Mesenchymal stem cell (in vitro differentiated cells and primary cell): ENCODE data around the gene RIN3.

ENCODE experiments used
- DNase-seq: peaks from one replicate; pipeline ENCODE4 v3.0.0-alpha.2; 2013
- H2AFZ ChIP-seq: one replicate; pipeline ENCODE4 v1.6.1; 2013; ENCODE audit warnings: low read depth, mild to moderate bottlenecking, control low read depth, inconsistent platforms, low read length, moderate library complexity
- H2AK5ac ChIP-seq: 2 replicates; pipeline ENCODE4 v1.6.1; 2013; ENCODE audit warnings: low read length, moderate library complexity, mild to moderate bottlenecking, inconsistent platforms; ENCODE audit not compliant: severe bottlenecking
- H2BK120ac ChIP-seq: one replicate; pipeline ENCODE4 v1.6.1; 2013; ENCODE audit warnings: low read depth, mild to moderate bottlenecking, inconsistent platforms, low read length, moderate library complexity
- H2BK12ac ChIP-seq, 2 experiments: one replicate each; pipeline ENCODE4 v1.6.1; 2013; ENCODE audit warnings: inconsistent platforms in 2 of 2, low read length in 2 of 2, mild to moderate bottlenecking in 2 of 2, moderate library complexity in 2 of 2, control low read depth in 1 of 2
- H2BK15ac ChIP-seq: one replicate; pipeline ENCODE4 v1.6.1; 2013; ENCODE audit warnings: mild to moderate bottlenecking, low read depth, inconsistent platforms; ENCODE audit not compliant: poor library complexity, severe bottlenecking
- H2BK5ac ChIP-seq: 2 replicates; pipeline ENCODE4 v1.6.1; 2013; ENCODE audit warnings: low read depth, mild to moderate bottlenecking, low read length, control low read depth, inconsistent platforms; ENCODE audit not compliant: poor library complexity, severe bottlenecking
- H3K14ac ChIP-seq, 2 experiments: one replicate each; pipeline ENCODE4 v1.6.1; 2013; ENCODE audit warnings: inconsistent platforms in 2 of 2, low read length in 2 of 2, control low read depth in 1 of 2, mild to moderate bottlenecking in 1 of 2, moderate library complexity in 1 of 2
- H3K18ac ChIP-seq, 2 experiments: one replicate each; pipeline ENCODE4 v1.6.1; 2013; ENCODE audit warnings: inconsistent platforms in 2 of 2, low read length in 2 of 2, control low read depth in 1 of 2, low read depth in 1 of 2, mild to moderate bottlenecking in 1 of 2
- H3K23ac ChIP-seq, 2 experiments: one replicate each; pipeline ENCODE4 v1.6.1; 2013; ENCODE audit warnings: inconsistent platforms in 2 of 2, low read length in 2 of 2, mild to moderate bottlenecking in 2 of 2, moderate library complexity in 2 of 2, control low read depth in 1 of 2
- H3K27ac ChIP-seq: 2 replicates; pipeline ENCODE4 v1.5.1; 2013; ENCODE audit warnings: mild to moderate bottlenecking, moderate library complexity, low read length, control low read depth, inconsistent platforms; ENCODE audit not compliant: poor library complexity, severe bottlenecking
- H3K27me3 ChIP-seq, 2 experiments: 2 replicates each; pipeline versions ENCODE4 v1.6.1 to v1.7.0; 2013; ENCODE audit warnings: low read length in 2 of 2, mild to moderate bottlenecking in 2 of 2, moderate library complexity in 2 of 2, control low read depth in 1 of 2, inconsistent platforms in 1 of 2; ENCODE audit not compliant: control insufficient read depth in 1 of 2, insufficient read depth in 1 of 2
- H3K36me3 ChIP-seq, 2 experiments: 2 replicates each; pipeline versions ENCODE4 v1.6.1 to v1.7.0; 2013; ENCODE audit warnings: low read length in 2 of 2, control low read depth in 1 of 2, inconsistent platforms in 1 of 2, low read depth in 1 of 2, mild to moderate bottlenecking in 1 of 2; ENCODE audit not compliant: insufficient read depth in 2 of 2, control insufficient read depth in 1 of 2
- H3K4ac ChIP-seq, 2 experiments: one replicate each; pipeline ENCODE4 v1.6.1; 2013; ENCODE audit warnings: inconsistent platforms in 2 of 2, low read length in 2 of 2, mild to moderate bottlenecking in 2 of 2, moderate library complexity in 2 of 2, control low read depth in 1 of 2, low read depth in 1 of 2
- H3K4me1 ChIP-seq: 2 replicates; pipeline ENCODE4 v1.6.1; 2013; ENCODE audit warnings: low read depth, low read length, control low read depth; ENCODE audit not compliant: control insufficient read depth, insufficient read depth
- H3K4me2 ChIP-seq: 2 replicates; pipeline ENCODE4 v1.6.1; 2013; ENCODE audit warnings: low read length, mild to moderate bottlenecking, inconsistent platforms; ENCODE audit not compliant: poor library complexity, severe bottlenecking
- H3K4me3 ChIP-seq, 2 experiments: 2 replicates each; pipeline versions ENCODE4 v1.5.1 to v1.7.0; 2013; ENCODE audit warnings: low read length in 2 of 2, mild to moderate bottlenecking in 2 of 2, control low read depth in 1 of 2, low read depth in 1 of 2; ENCODE audit not compliant: insufficient read depth in 1 of 2
- H3K79me1 ChIP-seq: replicated peaks from 2 replicates; pipeline ENCODE4 v1.6.1; 2013; ENCODE audit warnings: mild to moderate bottlenecking, control low read depth, low read length, inconsistent platforms; ENCODE audit not compliant: poor library complexity, severe bottlenecking
- H3K9ac ChIP-seq: 2 replicates; pipeline ENCODE4 v1.7.0; 2013; ENCODE audit warnings: mild to moderate bottlenecking, low read length, moderate library complexity
- H3K9me3 ChIP-seq: 2 replicates; pipeline ENCODE4 v1.7.0; 2013; ENCODE audit warnings: mild to moderate bottlenecking, low read length; ENCODE audit not compliant: control insufficient read depth
- H4K8ac ChIP-seq: one replicate; pipeline ENCODE4 v1.6.1; 2013; ENCODE audit warnings: inconsistent platforms, mild to moderate bottlenecking, low read length, moderate library complexity
- H4K91ac ChIP-seq: one replicate; pipeline ENCODE4 v1.6.1; 2013; ENCODE audit warnings: mild to moderate bottlenecking, low read length, inconsistent platforms
- WGBS: methylation state at CpG from one replicate; pipeline ENCODE4 v1.1.7; 2013; ENCODE audit warnings: mixed read lengths; 5-methylcytosine and 5-hydroxymethylcytosine counted together

Gene RIN3

GRCh38 chr14:92649066-92649465, 135.5 kb downstream of the RIN3 start:
- Histone ChIP-seq H2BK5ac (no peak overlapping the region), H3K9me3 (peaks cover 8% of the 10 kb centered on the region), H3K4me3 (no peak overlapping the region), H3K4ac (no peak overlapping the region), H3K4me1 (peaks cover 22% of the 10 kb centered on the region), H3K14ac (no peak overlapping the region), H2BK15ac (no peak overlapping the region), H3K27ac (no peak overlapping the region), H2BK12ac (no peak overlapping the region), H4K8ac (no peak overlapping the region), H2BK120ac (no peak overlapping the region), H2AFZ (no peak overlapping the region), H3K23ac (no peak overlapping the region), H3K9ac (peak overlapping the region; percentile 82), H3K79me1 (peaks cover 19% of the 10 kb centered on the region), H2AK5ac (no peak overlapping the region), H3K36me3 (peaks cover 31 to 63% of the 10 kb centered on the region in 2 experiments), H4K91ac (no peak overlapping the region), H3K27me3 (no peaks in the 10 kb centered on the region), H3K4me2 (no peak overlapping the region), H3K18ac (no peak overlapping the region)
- 100% methylated on average over 7 of the region's 7 CpGs for WGBS
- no peak for DNase-seq

- H3K4me2 ChIP-seq = no peak overlapping the region
- no peak overlapping the region for H4K91ac ChIP-seq
- no peak overlapping the region for H2AK5ac ChIP-seq
- H3K36me3 ChIP-seq = peaks cover 29 to 60% of the 10 kb centered on the region in 2 experiments
- H3K27ac ChIP-seq = no peak overlapping the region
- no peak overlapping the region for H4K8ac ChIP-seq
- WGBS = 93% methylated on average over 17 of the region's 17 CpGs
- H2BK5ac ChIP-seq = no peak overlapping the region
- H3K4ac ChIP-seq = no peak overlapping the region
- H3K9ac ChIP-seq = peak overlapping the region; percentile 57
- H2BK15ac ChIP-seq = no peak overlapping the region
- H3K14ac ChIP-seq = no peak overlapping the region
- H2BK120ac ChIP-seq = no peak overlapping the region
- no peak overlapping the region for H2BK12ac ChIP-seq
- H3K4me3 ChIP-seq = no peak overlapping the region
- H3K23ac ChIP-seq = no peak overlapping the region
- H3K27me3 ChIP-seq = no peaks in the 10 kb centered on the region
- peaks cover 15% of the 10 kb centered on the region for H3K4me1 ChIP-seq
- peaks cover 22% of the 10 kb centered on the region for H3K79me1 ChIP-seq
- no peak overlapping the region for H3K18ac ChIP-seq
- DNase-seq = peak; percentile 37
- H2AFZ ChIP-seq = no peak overlapping the region
- H3K9me3 ChIP-seq = peaks cover 5% of the 10 kb centered on the region
Observed at GRCh38 chr14:92649934-92650545, 136.5 kb downstream of the RIN3 start.

GRCh38 chr14:92650581-92651105, 137.1 kb downstream of the RIN3 start:
- peaks cover 29 to 64% of the 10 kb centered on the region in 2 experiments for H3K36me3 ChIP-seq
- H3K23ac ChIP-seq = no peak overlapping the region
- H2BK15ac ChIP-seq = no peak overlapping the region
- no peaks in the 10 kb centered on the region for H3K27me3 ChIP-seq
- peaks cover 15% of the 10 kb centered on the region for H3K4me1 ChIP-seq
- H2BK12ac ChIP-seq = no peak overlapping the region
- no peak overlapping the region for H3K27ac ChIP-seq
- H2BK5ac ChIP-seq = no peak overlapping the region
- no peak overlapping the region for H2AFZ ChIP-seq
- 95% methylated on average over 12 of the region's 12 CpGs for WGBS
- no peak overlapping the region for H2AK5ac ChIP-seq
- H4K8ac ChIP-seq = no peak overlapping the region
- peaks cover 22% of the 10 kb centered on the region for H3K79me1 ChIP-seq
- H3K9ac ChIP-seq = peak overlapping the region; percentile 57
- H3K9me3 ChIP-seq = no peaks in the 10 kb centered on the region
- no peak overlapping the region for H3K4me2 ChIP-seq
- no peak overlapping the region for H3K4ac ChIP-seq
- no peak overlapping the region for H3K4me3 ChIP-seq
- no peak overlapping the region for H3K14ac ChIP-seq
- H3K18ac ChIP-seq = no peak overlapping the region
- DNase-seq = no peak
- no peak overlapping the region for H4K91ac ChIP-seq
- H2BK120ac ChIP-seq = no peak overlapping the region

GRCh38 chr14:92651106-92651757, 137.7 kb downstream of the RIN3 start:
- Histone ChIP-seq H4K8ac (no peak overlapping the region), H2BK12ac (no peak overlapping the region), H2BK120ac (no peak overlapping the region), H4K91ac (no peak overlapping the region), H3K4me3 (no peak overlapping the region), H2BK5ac (no peak overlapping the region), H2AFZ (no peak overlapping the region), H2AK5ac (no peak overlapping the region), H3K27ac (no peak overlapping the region), H3K23ac (no peak overlapping the region), H3K9me3 (no peaks in the 10 kb centered on the region), H3K27me3 (no peaks in the 10 kb centered on the region), H3K4me1 (peaks cover 12% of the 10 kb centered on the region), H3K14ac (no peak overlapping the region), H3K18ac (no peak overlapping the region), H3K4ac (no peak overlapping the region), H3K4me2 (no peak overlapping the region), H3K9ac (no peak overlapping the region), H2BK15ac (no peak overlapping the region), H3K36me3 (peaks cover 35 to 67% of the 10 kb centered on the region in 2 experiments), H3K79me1 (peaks cover 22% of the 10 kb centered on the region)
- no peak for DNase-seq
- 86% methylated on average over 14 of the region's 17 CpGs for WGBS
